H9 (cell line): ENCODE results near the gene ZMYM2. TPM values are rescaled to one million over a fixed set of nuclear protein-coding genes. Genes with fewer than 3 reads are reported as not detected.

Experiments used
- DNase-seq: peaks from one replicate; pipeline ENCODE4 v3.0.0-alpha.2; 2017
- H2AFZ ChIP-seq: one replicate; pipeline ENCODE4 v1.6.1; 2013; ENCODE audit warnings: mild to moderate bottlenecking, low read length, control low read depth, moderate library complexity
- H2AK5ac ChIP-seq: 2 replicates; pipeline ENCODE4 v1.6.1; 2013; ENCODE audit warnings: low read length, control low read depth, mixed read lengths; ENCODE audit not compliant: insufficient read length
- H2BK120ac ChIP-seq: one replicate; pipeline ENCODE4 v1.6.1; 2013; ENCODE audit warnings: low read depth, mild to moderate bottlenecking, low read length, control low read depth, inconsistent platforms; ENCODE audit not compliant: poor library complexity, severe bottlenecking
- H2BK12ac ChIP-seq: 2 replicates; pipeline ENCODE4 v1.6.1; 2013; ENCODE audit warnings: low read length, control low read depth, mixed read lengths, low read depth; ENCODE audit not compliant: insufficient read length
- H2BK15ac ChIP-seq: 2 replicates; pipeline ENCODE4 v1.6.1; 2013; ENCODE audit warnings: low read depth, low read length, control low read depth
- H2BK20ac ChIP-seq: one replicate; pipeline ENCODE4 v1.6.1; 2013; ENCODE audit warnings: low read depth, mild to moderate bottlenecking, low read length, control low read depth, inconsistent platforms; ENCODE audit not compliant: poor library complexity, severe bottlenecking
- H2BK5ac ChIP-seq: 2 replicates; pipeline ENCODE4 v1.6.1; 2013; ENCODE audit warnings: low read length, control low read depth, mixed read lengths; ENCODE audit not compliant: insufficient read length
- H3K14ac ChIP-seq: 2 replicates; pipeline ENCODE4 v1.6.1; 2013; ENCODE audit warnings: low read length, control low read depth; ENCODE audit not compliant: insufficient read depth
- H3K18ac ChIP-seq: 2 replicates; pipeline ENCODE4 v1.6.1; 2013; ENCODE audit warnings: low read depth, mild to moderate bottlenecking, mixed read lengths, low read length, control low read depth; ENCODE audit not compliant: insufficient read length
- H3K23ac ChIP-seq: 2 replicates; pipeline ENCODE4 v1.6.1; 2013; ENCODE audit warnings: low read length, control low read depth, mixed read lengths, low read depth; ENCODE audit not compliant: insufficient read length
- H3K23me2 ChIP-seq: 2 replicates; pipeline ENCODE4 v1.6.1; 2013; ENCODE audit warnings: low read depth, mild to moderate bottlenecking, mixed read lengths, low read length, control low read depth; ENCODE audit not compliant: insufficient read length, poor library complexity, severe bottlenecking
- H3K27ac ChIP-seq: 2 replicates; pipeline ENCODE4 v1.5.1; 2013; ENCODE audit warnings: low read length, control low read depth, mixed read lengths, low read depth; ENCODE audit not compliant: insufficient read length
- H3K27me3 ChIP-seq: 2 replicates; pipeline ENCODE4 v1.6.1; 2013; ENCODE audit warnings: low read length, control low read depth, inconsistent platforms; ENCODE audit not compliant: insufficient read depth
- H3K4ac ChIP-seq: 2 replicates; pipeline ENCODE4 v1.6.1; 2013; ENCODE audit warnings: low read depth, mild to moderate bottlenecking, control low read depth, inconsistent platforms, low read length, moderate library complexity
- H3K4me1 ChIP-seq: 2 replicates; pipeline ENCODE4 v1.6.1; 2013; ENCODE audit warnings: low read length, control low read depth, inconsistent platforms; ENCODE audit not compliant: insufficient read depth
- H3K4me2 ChIP-seq: 2 replicates; pipeline ENCODE4 v1.6.1; 2013; ENCODE audit warnings: low read length, control low read depth, mixed read lengths; ENCODE audit not compliant: insufficient read length, insufficient read depth
- H3K56ac ChIP-seq: 2 replicates; pipeline ENCODE4 v1.6.1; 2013; ENCODE audit warnings: low read depth, mild to moderate bottlenecking, mixed read lengths, low read length, control low read depth; ENCODE audit not compliant: insufficient read length
- H3K79me1 ChIP-seq: 2 replicates; pipeline ENCODE4 v1.6.1; 2013; ENCODE audit warnings: low read depth, mild to moderate bottlenecking, moderate library complexity, low read length, control low read depth, inconsistent platforms; ENCODE audit not compliant: insufficient read depth, poor library complexity, severe bottlenecking
- H3K79me2 ChIP-seq: 2 replicates; pipeline ENCODE4 v1.6.1; 2013; ENCODE audit warnings: low read length, control low read depth, inconsistent platforms; ENCODE audit not compliant: insufficient read depth
- H3K9ac ChIP-seq: 2 replicates; pipeline ENCODE4 v1.6.1; 2013; ENCODE audit warnings: low read length, control low read depth, mixed read lengths; ENCODE audit not compliant: insufficient read length; ENCODE audit errors: extremely low read depth
- H3K9me3 ChIP-seq: one replicate; pipeline ENCODE4 v1.6.1; 2013; ENCODE audit warnings: low read depth, low read length, inconsistent platforms; ENCODE audit not compliant: control insufficient read depth
- H3T11ph ChIP-seq: one replicate; pipeline ENCODE4 v1.6.1; 2013; ENCODE audit warnings: mild to moderate bottlenecking, low read length, control low read depth, inconsistent platforms
- H4K20me1 ChIP-seq: one replicate; pipeline ENCODE4 v1.6.1; 2013; ENCODE audit not compliant: control insufficient read depth, insufficient read length, insufficient read depth
- H4K5ac ChIP-seq: 2 replicates; pipeline ENCODE4 v1.6.1; 2013; ENCODE audit warnings: low read depth, mild to moderate bottlenecking, mixed read lengths, low read length, control low read depth; ENCODE audit not compliant: insufficient read length
- H4K8ac ChIP-seq: replicated peaks from 2 replicates; pipeline ENCODE4 v1.6.1; 2013; ENCODE audit warnings: low read length, control low read depth, mixed read lengths, low read depth; ENCODE audit not compliant: insufficient read length
- H4K91ac ChIP-seq: 2 replicates; pipeline ENCODE4 v1.6.1; 2013; ENCODE audit warnings: low read depth, mild to moderate bottlenecking, moderate library complexity, mixed read lengths, low read length, control low read depth; ENCODE audit not compliant: insufficient read length
- H3K27ac Mint-ChIP-seq, 3 experiments: 2 replicates in 2 of 3; 3 replicates in 1 of 3; pipeline ENCODE4 v1.8.0; 2020 to 2021; ENCODE audit warnings: mixed read lengths in 3 of 3, mild to moderate bottlenecking in 1 of 3, moderate library complexity in 1 of 3
- H3K27me3 Mint-ChIP-seq: 2 replicates; pipeline ENCODE4 v1.8.0; 2021; ENCODE audit warnings: low read depth, mild to moderate bottlenecking, moderate library complexity, mixed read lengths
- H3K36me3 Mint-ChIP-seq, 3 experiments: 2 replicates in 2 of 3; 3 replicates in 1 of 3; pipeline ENCODE4 v1.8.0; 2020 to 2021; ENCODE audit warnings: low read depth in 3 of 3, mixed read lengths in 3 of 3; ENCODE audit not compliant: insufficient read depth in 1 of 3
- H3K4me1 Mint-ChIP-seq, 2 experiments: 2 replicates each; pipeline ENCODE4 v1.8.0; 2020; ENCODE audit warnings: mixed read lengths in 2 of 2
- H3K4me3 Mint-ChIP-seq, 2 experiments: 2 replicates in 1 of 2; 3 replicates in 1 of 2; pipeline ENCODE4 v1.8.0; 2020 to 2021; ENCODE audit warnings: mild to moderate bottlenecking in 2 of 2, mixed read lengths in 2 of 2, moderate library complexity in 1 of 2
- H3K9me3 Mint-ChIP-seq, 2 experiments: 2 replicates in 1 of 2; 3 replicates in 1 of 2; pipeline ENCODE4 v1.8.0; 2020; ENCODE audit warnings: mild to moderate bottlenecking in 2 of 2, mixed read lengths in 2 of 2, moderate library complexity in 1 of 2
- CTCF ChIP-seq: fragments of 200-600 bp; sonication (generic); conservative IDR thresholded peaks from 3 replicates; pipeline ENCODE4 v1.8.0; 2021; ENCODE audit warnings: antibody characterized with exemption, mild to moderate bottlenecking
- WGBS: extraction: QIAGEN DNeasy Blood & Tissue Kit; methylation state at CpG from one replicate; pipeline ENCODE4 v1.1.7; 2013; ENCODE audit warnings: missing lambda C conversion rate, low lambda C conversion rate, mixed read lengths; ENCODE audit not compliant: insufficient read length; ENCODE audit errors: extremely low coverage; 5-methylcytosine and 5-hydroxymethylcytosine counted together
- total RNA-seq: library from RNA; stranded (reverse); gene quantifications from 2 replicates; pipeline ENCODE4 v1.2.1, GENCODE V29; 2021

ZMYM2 gene
- total RNA-seq, 1 experiment from 2014 or later = 173 TPM

GRCh38 chr13:20090349-20090748, 131.8 kb downstream of the ZMYM2 start:
- Histone ChIP-seq H3K9ac (no peak overlapping the region), H3K4ac (no peak overlapping the region), H3T11ph (no peak overlapping the region), H3K79me2 (no peaks in the 10 kb centered on the region), H3K79me1 (no peaks in the 10 kb centered on the region), H2BK120ac (no peak overlapping the region), H3K56ac (no peak overlapping the region), H3K27ac (no peak overlapping the region), H4K8ac (no peak overlapping the region), H2AK5ac (no peak overlapping the region), H3K4me2 (no peak overlapping the region), H2BK5ac (no peak overlapping the region), H2BK20ac (no peak overlapping the region), H3K27me3 (no peaks in the 10 kb centered on the region), H4K20me1 (no peaks in the 10 kb centered on the region), H2AFZ (no peak overlapping the region), H3K23me2 (no peaks in the 10 kb centered on the region), H3K4me1 (no peaks in the 10 kb centered on the region), H4K5ac (no peak overlapping the region), H2BK15ac (no peak overlapping the region), H2BK12ac (no peak overlapping the region), H3K14ac (no peak overlapping the region), H3K18ac (no peak overlapping the region), H3K9me3 (no peaks in the 10 kb centered on the region), H4K91ac (no peak overlapping the region), H3K23ac (no peak overlapping the region)
- no CpG with 5 or more reads among the region's 1 CpG for WGBS
- H3K4me3 Mint-ChIP-seq = no peak overlapping the region
- peaks cover 5 to 18% (median 6%) of the 10 kb centered on the region in 3 experiments; a peak in 6 of 7 replicates for H3K36me3 Mint-ChIP-seq
- TF ChIP-seq CTCF = peak; percentile 19; the same call in 1 of the 3 replicates
- peaks cover 2 to 3% of the 10 kb centered on the region in 2 experiments; a peak in 1 of 4 replicates for H3K4me1 Mint-ChIP-seq
- no peaks in the 10 kb centered on the region for H3K9me3 Mint-ChIP-seq
- DNase-seq = no peak
- no peak overlapping the region for H3K27ac Mint-ChIP-seq
- no peaks in the 10 kb centered on the region for H3K27me3 Mint-ChIP-seq
